SK-N-MC (cell line): ENCODE data around the gene NHLRC2.
"Not testable (repeated sequence)": the region's sequence is repeated elsewhere in the genome, so short reads cannot be mapped to it uniquely, and the experiment has no call there.

Source experiments
- DNase-seq: peaks from one replicate; pipeline ENCODE4 v3.0.0-alpha.2; 2011; ENCODE audit warnings: low read depth, low spot score
- H3K27ac ChIP-seq: fragments of 200-600 bp; sonication (generic); 2 replicates; pipeline ENCODE4 v1.5.1; 2016; ENCODE audit warnings: mixed run types
- H3K36me3 ChIP-seq: fragments of 200-600 bp; sonication (generic); 2 replicates; pipeline ENCODE4 v1.6.1; 2017; ENCODE audit warnings: antibody characterized with exemption, low read length, mixed read lengths; ENCODE audit not compliant: insufficient read depth
- H3K4me3 ChIP-seq: fragments of 200-600 bp; sonication (generic); 2 replicates; pipeline ENCODE4 v1.5.1; 2016
- H3K9ac ChIP-seq: fragments of 200-600 bp; sonication (generic); 2 replicates; pipeline ENCODE4 v1.8.0; 2017; ENCODE audit warnings: mixed run types, mixed read lengths; ENCODE audit not compliant: insufficient read length
- H3K9me3 ChIP-seq: fragments of 200-600 bp; sonication (generic); 2 replicates; pipeline ENCODE4 v1.6.1; 2017; ENCODE audit warnings: low read depth, mild to moderate bottlenecking, antibody characterized with exemption, low read length, moderate library complexity, mixed read lengths
- EZH2 ChIP-seq: fragments of 200-600 bp; sonication (generic); IDR thresholded peaks from one replicate; pipeline ENCODE4 v1.6.1; 2017; ENCODE audit warnings: antibody characterized with exemption
- FOXP2 ChIP-seq: optimal IDR thresholded peaks from 2 replicates; pipeline ENCODE3; 2011; ENCODE audit warnings: mild to moderate bottlenecking, moderate library complexity; ENCODE audit not compliant: insufficient read depth; ENCODE audit errors: extremely low read length, control extremely low read depth
- POLR2AphosphoS5 ChIP-seq: IDR thresholded peaks from 2 replicates; pipeline ENCODE4 v1.6.1; 2012; ENCODE audit warnings: mild to moderate bottlenecking, low read depth, low read length, borderline replicate concordance

The NHLRC2 gene

GRCh38 chr10:113854013-113854760 is at the start of gene NHLRC2, which contains the start of gene DCLRE1A:
Gene NHLRC2 (plus strand): TSS chr10:113854661. CDS start chr10:113854873, 212 bp downstream.
Gene DCLRE1A (minus strand): TSS chr10:113854082. CDS start chr10:113853182, 900 bp downstream.
- TF ChIP-seq POLR2AphosphoS5 (no peak), FOXP2 (no peak), EZH2 (no peak)
- Histone ChIP-seq H3K36me3 (peaks cover 8% of the 10 kb centered on the region), H3K9me3 (no peaks in the 10 kb centered on the region), H3K27ac (peak within 1 kb of the TSS; percentile 91), H3K4me3 (peak within 1 kb of the TSS; percentile 85), H3K9ac (peak within 1 kb of the TSS; percentile 89)
- DNase-seq: no peak

GRCh38 chr10:113806503-113806902 is 48.0 kb upstream of the NHLRC2 start:
- H3K9ac ChIP-seq: no peak overlapping the region
- no peaks in the 10 kb centered on the region for H3K9me3 ChIP-seq
- H3K4me3 ChIP-seq: no peak overlapping the region
- DNase-seq: no peak
- no peak overlapping the region for H3K27ac ChIP-seq
- no peaks in the 10 kb centered on the region for H3K36me3 ChIP-seq
- no peak for TF ChIP-seq EZH2
- no peak for TF ChIP-seq FOXP2
- TF ChIP-seq POLR2AphosphoS5: no peak

GRCh38 chr10:113808168-113808567 is 46.3 kb upstream of the NHLRC2 start:
- TF ChIP-seq FOXP2: no peak
- TF ChIP-seq EZH2: no peak
- TF ChIP-seq POLR2AphosphoS5: no peak
- no peak for DNase-seq
- no peak overlapping the region for H3K27ac ChIP-seq
- H3K9me3 ChIP-seq: no peaks in the 10 kb centered on the region
- no peak overlapping the region for H3K9ac ChIP-seq
- no peak overlapping the region for H3K4me3 ChIP-seq
- H3K36me3 ChIP-seq: no peaks in the 10 kb centered on the region

GRCh38 chr10:113814700-113815099 is 39.8 kb upstream of the NHLRC2 start:
- H3K4me3 ChIP-seq, H3K9me3 ChIP-seq, H3K9ac ChIP-seq, H3K36me3 ChIP-seq, H3K27ac ChIP-seq, DNase-seq: not testable (repeated sequence)

- H3K27ac ChIP-seq: no peak overlapping the region
- TF ChIP-seq FOXP2 (no peak), POLR2AphosphoS5 (no peak), EZH2 (no peak)
- H3K36me3 ChIP-seq: no peaks in the 10 kb centered on the region
- H3K9ac ChIP-seq: no peak overlapping the region
- H3K9me3 ChIP-seq: no peaks in the 10 kb centered on the region
- H3K4me3 ChIP-seq: no peak overlapping the region
- no peak for DNase-seq
Measured at GRCh38 chr10:113819989-113820388, 34.5 kb upstream of the NHLRC2 start.

- TF ChIP-seq EZH2: no peak
- TF ChIP-seq FOXP2: no peak
- no peak for TF ChIP-seq POLR2AphosphoS5
- Histone ChIP-seq H3K4me3 (no peak overlapping the region), H3K36me3 (no peaks in the 10 kb centered on the region), H3K27ac (no peak overlapping the region), H3K9ac (no peak overlapping the region), H3K9me3 (no peaks in the 10 kb centered on the region)
- DNase-seq: no peak
Measured at GRCh38 chr10:113820507-113820906, 34.0 kb upstream of the NHLRC2 start.

GRCh38 chr10:113821306-113821705 is 33.2 kb upstream of the NHLRC2 start:
- DNase-seq, H3K4me3 ChIP-seq, H3K36me3 ChIP-seq, H3K9ac ChIP-seq, H3K27ac ChIP-seq, H3K9me3 ChIP-seq: not testable (repeated sequence)

GRCh38 chr10:113822174-113822573 is 32.3 kb upstream of the NHLRC2 start:
- H3K9ac ChIP-seq: no peak overlapping the region
- H3K27ac ChIP-seq: no peak overlapping the region
- H3K4me3 ChIP-seq: no peak overlapping the region
- no peak for TF ChIP-seq FOXP2
- TF ChIP-seq EZH2: no peak
- TF ChIP-seq POLR2AphosphoS5: no peak
- no peaks in the 10 kb centered on the region for H3K36me3 ChIP-seq
- no peaks in the 10 kb centered on the region for H3K9me3 ChIP-seq
- no peak for DNase-seq

GRCh38 chr10:113823389-113823788 is 31.1 kb upstream of the NHLRC2 start:
- no peak for DNase-seq
- Histone ChIP-seq H3K36me3 (no peaks in the 10 kb centered on the region), H3K9me3 (no peaks in the 10 kb centered on the region), H3K27ac (no peak overlapping the region), H3K9ac (no peak overlapping the region), H3K4me3 (no peak overlapping the region)
- TF ChIP-seq FOXP2 (no peak), EZH2 (no peak), POLR2AphosphoS5 (no peak)
